Loucy (cell line): ENCODE data around the gene ZNF317.

ENCODE experiments used
- H2AFZ ChIP-seq: fragments of 200-600 bp; sonication (generic); 2 replicates; pipeline ENCODE4 v1.6.0; 2016; ENCODE audit warnings: antibody characterized with exemption, mild to moderate bottlenecking, low read length, moderate library complexity
- H3F3A ChIP-seq: fragments of 200-600 bp; 2 replicates; pipeline ENCODE4 v1.6.0; 2016; ENCODE audit warnings: antibody characterized with exemption, low read depth, mild to moderate bottlenecking
- H3K27me3 ChIP-seq: fragments of 200-600 bp; sonication (generic); 2 replicates; pipeline ENCODE4 v1.6.1; 2014; ENCODE audit warnings: low read length, mild to moderate bottlenecking; ENCODE audit not compliant: insufficient read depth, poor library complexity, severe bottlenecking
- H3K36me3 ChIP-seq: fragments of 200-600 bp; sonication (generic); 2 replicates; pipeline ENCODE4 v1.6.1; 2016; ENCODE audit warnings: low read length; ENCODE audit not compliant: insufficient read depth
- H3K4me1 ChIP-seq: fragments of 200-600 bp; sonication (generic); 2 replicates; pipeline ENCODE4 v1.5.1; 2014; ENCODE audit warnings: low read length, mild to moderate bottlenecking; ENCODE audit not compliant: insufficient read depth, poor library complexity, severe bottlenecking
- H3K4me2 ChIP-seq: fragments of 200-600 bp; sonication (generic); 2 replicates; pipeline ENCODE4 v1.6.0; 2014; ENCODE audit warnings: antibody characterized with exemption, low read length, low read depth, mild to moderate bottlenecking; ENCODE audit not compliant: poor library complexity, severe bottlenecking
- H3K4me3 ChIP-seq: fragments of 200-600 bp; sonication (generic); 2 replicates; pipeline ENCODE4 v1.5.1; 2014; ENCODE audit warnings: low read length, mild to moderate bottlenecking, mixed read lengths; ENCODE audit not compliant: poor library complexity, severe bottlenecking
- H3K79me2 ChIP-seq: fragments of 200-600 bp; sonication (generic); 2 replicates; pipeline ENCODE4 v1.6.1; 2014; ENCODE audit warnings: low read length; ENCODE audit not compliant: insufficient read depth
- H3K9ac ChIP-seq: fragments of 200-600 bp; sonication (generic); 2 replicates; pipeline ENCODE4 v1.6.0; 2014; ENCODE audit warnings: mild to moderate bottlenecking, low read depth, low read length, moderate library complexity; ENCODE audit not compliant: poor library complexity, severe bottlenecking
- H3K9me2 ChIP-seq: fragments of 200-600 bp; sonication (generic); replicated peaks from 2 replicates; pipeline ENCODE4 v1.6.1; 2016; ENCODE audit warnings: low read depth, low read length, mixed read lengths
- H3K9me3 ChIP-seq: fragments of 200-600 bp; sonication (generic); 2 replicates; pipeline ENCODE4 v1.6.1; 2014; ENCODE audit warnings: mild to moderate bottlenecking, antibody characterized with exemption, low read length, low read depth; ENCODE audit not compliant: insufficient read depth
- H4K20me1 ChIP-seq: fragments of 200-600 bp; sonication (generic); 2 replicates; pipeline ENCODE4 v1.6.0; 2014; ENCODE audit warnings: antibody characterized with exemption, low read length, mild to moderate bottlenecking; ENCODE audit not compliant: insufficient read depth, poor library complexity, severe bottlenecking
- EZH2phosphoT487 ChIP-seq: fragments of 200-600 bp; IDR thresholded peaks from 2 replicates; pipeline ENCODE4 v1.6.1; 2018; ENCODE audit warnings: antibody characterized with exemption, mild to moderate bottlenecking, moderate library complexity, borderline replicate concordance
- TF ChIP-seq, protein P1 (sequence below): fragments of 200-600 bp; sonication (generic); conservative IDR thresholded peaks from 2 replicates; pipeline ENCODE4 v1.5.1; 2014; ENCODE audit warnings: mild to moderate bottlenecking, antibody characterized with exemption, low read length

Gene ZNF317

DNA sequence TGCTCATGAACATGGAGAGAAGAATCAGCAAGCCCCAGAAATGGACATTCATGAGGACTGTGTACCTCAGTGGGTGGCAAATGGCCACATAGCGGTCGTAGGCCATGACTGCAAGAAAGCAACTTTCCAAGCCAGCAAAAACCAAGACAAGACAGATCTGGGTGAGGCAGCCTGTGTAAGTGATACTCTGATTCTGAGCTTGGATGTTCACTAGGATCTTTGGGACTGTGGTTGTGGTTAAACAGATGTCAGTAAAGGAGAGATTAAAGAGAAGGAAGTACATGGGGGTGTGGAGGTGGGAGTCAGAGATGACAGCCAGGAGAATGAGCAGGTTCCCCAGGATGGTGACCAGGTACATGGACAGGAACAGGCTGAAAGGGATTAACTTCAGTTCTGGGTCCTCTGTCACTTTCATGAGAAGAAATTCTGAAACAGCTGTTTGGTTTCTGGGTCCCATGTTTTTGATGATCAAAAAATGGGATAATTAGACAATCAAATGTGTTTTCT is 24.8 kb upstream of the ZNF317 start, which contains the start of gene OR7G1:
TSS of gene OR7G1 (minus strand) at position 457 of the 507 bp plus-strand sequence. CDS start at position 457, 0 bp downstream.
- no peak for TF ChIP-seq EZH2phosphoT487
- TF ChIP-seq, protein P1, sequence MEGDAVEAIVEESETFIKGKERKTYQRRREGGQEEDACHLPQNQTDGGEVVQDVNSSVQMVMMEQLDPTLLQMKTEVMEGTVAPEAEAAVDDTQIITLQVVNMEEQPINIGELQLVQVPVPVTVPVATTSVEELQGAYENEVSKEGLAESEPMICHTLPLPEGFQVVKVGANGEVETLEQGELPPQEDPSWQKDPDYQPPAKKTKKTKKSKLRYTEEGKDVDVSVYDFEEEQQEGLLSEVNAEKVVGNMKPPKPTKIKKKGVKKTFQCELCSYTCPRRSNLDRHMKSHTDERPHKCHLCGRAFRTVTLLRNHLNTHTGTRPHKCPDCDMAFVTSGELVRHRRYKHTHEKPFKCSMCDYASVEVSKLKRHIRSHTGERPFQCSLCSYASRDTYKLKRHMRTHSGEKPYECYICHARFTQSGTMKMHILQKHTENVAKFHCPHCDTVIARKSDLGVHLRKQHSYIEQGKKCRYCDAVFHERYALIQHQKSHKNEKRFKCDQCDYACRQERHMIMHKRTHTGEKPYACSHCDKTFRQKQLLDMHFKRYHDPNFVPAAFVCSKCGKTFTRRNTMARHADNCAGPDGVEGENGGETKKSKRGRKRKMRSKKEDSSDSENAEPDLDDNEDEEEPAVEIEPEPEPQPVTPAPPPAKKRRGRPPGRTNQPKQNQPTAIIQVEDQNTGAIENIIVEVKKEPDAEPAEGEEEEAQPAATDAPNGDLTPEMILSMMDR = no peak
- Histone ChIP-seq H3K27me3 (no peaks in the 10 kb centered on the region), H3K79me2 (no peaks in the 10 kb centered on the region), H3K9me2 (no peaks in the 10 kb centered on the region), H3K4me2 (no peak within 1 kb of the TSS), H3K9ac (no peak within 1 kb of the TSS), H3K4me3 (no peak within 1 kb of the TSS), H3K4me1 (no peaks in the 10 kb centered on the region), H4K20me1 (no peaks in the 10 kb centered on the region), H3K36me3 (no peaks in the 10 kb centered on the region), H3K9me3 (no peaks in the 10 kb centered on the region), H2AFZ (no peak within 1 kb of the TSS), H3F3A (no peaks in the 10 kb centered on the region)

DNA sequence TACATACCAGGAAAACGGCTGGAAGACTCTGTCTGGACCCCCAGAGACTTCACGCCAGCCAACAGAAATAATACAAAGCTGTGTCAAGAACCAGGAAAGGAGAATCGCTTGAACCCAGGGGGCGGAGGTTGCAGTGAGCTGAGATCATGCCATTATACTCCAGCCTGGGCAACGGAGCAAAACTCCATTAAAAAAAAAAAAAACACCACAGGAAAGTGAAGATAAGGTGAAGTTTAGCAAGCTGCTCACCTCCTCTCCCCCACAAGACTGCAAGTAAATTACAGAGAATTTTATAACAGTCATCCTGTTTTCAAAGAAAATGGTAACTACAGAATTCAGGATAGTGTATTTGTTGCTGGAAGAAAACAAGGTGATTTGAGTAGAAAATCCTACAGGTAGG is 23.6 kb upstream of the ZNF317 start:
- TF ChIP-seq, protein P1 = no peak
- TF ChIP-seq EZH2phosphoT487 = no peak

DNA sequence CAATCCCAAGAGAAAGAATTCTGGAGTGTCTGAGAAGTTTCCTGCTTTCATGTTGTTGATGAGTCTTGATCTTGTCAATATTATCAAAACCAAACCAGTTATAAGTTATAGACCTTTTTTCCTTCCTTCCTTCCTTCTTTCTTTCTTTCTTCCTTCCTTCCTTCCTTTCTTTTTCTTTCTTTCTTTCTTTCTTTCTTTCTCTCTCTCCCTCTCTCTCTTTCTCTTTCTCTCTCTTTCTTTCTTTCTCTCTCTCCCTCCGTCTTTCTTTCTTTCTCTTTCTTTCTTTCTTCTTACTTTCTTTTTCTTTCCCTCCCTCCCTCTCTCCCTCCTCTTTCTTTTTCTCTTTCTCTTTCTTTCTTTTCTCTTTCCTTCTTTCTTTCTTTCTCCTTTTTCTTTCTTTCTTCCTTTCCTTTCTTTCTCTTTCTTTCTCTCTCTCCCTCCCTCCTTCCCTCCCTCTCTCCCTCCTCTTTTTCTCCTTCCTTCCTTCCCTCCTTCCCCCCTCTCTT is 13.2 kb upstream of the ZNF317 start, which contains the start of gene OR7G3:
TSS of gene OR7G3 (minus strand) at position 51 of the 506 bp plus-strand sequence. CDS start at position 51, 0 bp downstream.
- H3K9me3 ChIP-seq = no peaks in the 10 kb centered on the region
- TF ChIP-seq, protein P1 = no peak
- no peak for TF ChIP-seq EZH2phosphoT487
- H4K20me1 ChIP-seq = no peaks in the 10 kb centered on the region
- no peak within 1 kb of the TSS for H2AFZ ChIP-seq
- H3K4me1 ChIP-seq = no peaks in the 10 kb centered on the region
- H3K9me2 ChIP-seq = no peaks in the 10 kb centered on the region
- no peaks in the 10 kb centered on the region for H3K36me3 ChIP-seq
- H3K79me2 ChIP-seq = no peaks in the 10 kb centered on the region
- no peaks in the 10 kb centered on the region for H3K27me3 ChIP-seq
- no peak within 1 kb of the TSS for H3K4me2 ChIP-seq
- H3K9ac ChIP-seq = no peak within 1 kb of the TSS
- no peak within 1 kb of the TSS for H3K4me3 ChIP-seq
- no peaks in the 10 kb centered on the region for H3F3A ChIP-seq

More for the DNA sequence above, 23.6 kb upstream of the ZNF317 start:
- Histone ChIP-seq H4K20me1 (no peaks in the 10 kb centered on the region), H3K9me2 (no peaks in the 10 kb centered on the region), H3K9me3 (no peaks in the 10 kb centered on the region), H3K79me2 (no peaks in the 10 kb centered on the region), H3K4me2 (no peak overlapping the region), H3K4me1 (no peaks in the 10 kb centered on the region), H3K4me3 (no peak overlapping the region), H2AFZ (0 out of 2 replicates have a peak overlapping the region, but pooled peaks have one; percentile 36), H3K27me3 (no peaks in the 10 kb centered on the region), H3K9ac (no peak overlapping the region), H3F3A (no peaks in the 10 kb centered on the region), H3K36me3 (no peaks in the 10 kb centered on the region)
